Fibroblast of skin of scalp (primary cell): Measurements from ENCODE around the gene ZNF22.

ENCODE experiments used
- DNase-seq: peaks from one replicate; pipeline ENCODE4 v3.0.0-alpha.2; 2013

Gene ZNF22

DNA sequence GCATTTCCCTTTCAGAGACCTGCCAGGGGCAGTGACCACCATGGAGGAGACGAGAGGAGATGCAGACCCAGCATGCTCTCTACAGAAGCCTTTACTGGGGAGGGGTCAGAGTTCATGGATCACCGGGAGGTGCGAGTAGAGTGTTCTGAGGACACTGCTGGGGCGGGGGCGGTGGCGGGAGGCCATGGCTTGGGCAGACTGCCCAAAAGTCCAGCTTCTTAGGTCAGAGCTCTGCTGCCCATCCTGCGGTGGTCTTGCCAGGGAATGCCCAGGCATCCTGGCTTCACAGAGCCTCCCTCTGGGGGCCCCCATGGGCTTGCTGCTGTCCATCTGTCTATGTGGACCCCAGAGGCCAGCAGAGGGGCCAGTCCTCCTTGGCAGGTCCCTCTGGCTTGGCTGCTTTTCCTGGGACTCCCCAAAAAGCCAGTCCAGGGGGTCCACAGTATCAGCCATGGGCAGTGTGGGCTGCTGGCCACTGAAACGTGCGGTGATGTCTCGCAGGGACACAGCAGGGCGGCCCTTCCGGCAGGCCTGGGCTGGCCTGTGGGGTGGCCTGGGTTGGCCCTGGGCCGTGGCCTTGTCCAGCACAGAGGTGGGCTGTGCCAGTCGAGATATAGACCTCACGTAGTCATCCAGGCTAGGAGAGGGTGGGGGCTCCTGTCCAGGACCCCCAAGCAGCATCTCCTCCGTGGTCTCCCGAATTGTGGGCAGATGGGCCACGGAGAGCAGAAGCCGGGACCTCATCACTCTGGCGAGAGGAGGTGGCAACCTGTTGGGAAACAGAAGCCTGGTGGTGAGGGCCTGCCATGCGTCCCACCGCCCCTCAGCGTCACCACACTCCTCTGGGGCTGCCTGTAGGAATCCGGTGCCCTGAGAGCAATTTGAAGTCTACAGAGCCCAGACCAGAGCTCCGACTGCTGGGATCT is 23.2 kb upstream of the ZNF22 start:
- no peak for DNase-seq

DNA sequence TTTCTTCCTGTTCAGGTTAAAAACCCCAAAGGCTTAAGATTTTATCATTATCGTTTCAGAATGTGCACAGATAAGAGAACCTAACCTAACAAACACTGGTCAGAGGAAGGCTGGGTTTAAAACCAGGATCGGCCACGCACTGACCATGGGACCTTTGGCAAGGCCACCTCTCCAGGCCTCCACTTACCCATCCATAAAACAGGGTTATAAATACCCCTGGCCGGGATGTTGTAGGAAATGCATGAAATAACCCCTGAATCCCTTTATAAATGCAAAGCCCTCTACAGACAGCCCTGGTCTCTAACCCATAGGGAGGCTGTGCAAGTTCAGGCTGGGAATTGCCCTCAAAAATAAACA is 22.5 kb upstream of the ZNF22 start:
- DNase-seq, result no peak

- DNase-seq, result peak; percentile 93
These were observed 22.0 kb upstream of the ZNF22 start, which contains the start of gene DEPP1 for GRCh38 chr10:44978570-44979280. DEPP1 (minus strand) TSS chr10:44978809; CDS start chr10:44978030, 779 bp downstream.

DNA sequence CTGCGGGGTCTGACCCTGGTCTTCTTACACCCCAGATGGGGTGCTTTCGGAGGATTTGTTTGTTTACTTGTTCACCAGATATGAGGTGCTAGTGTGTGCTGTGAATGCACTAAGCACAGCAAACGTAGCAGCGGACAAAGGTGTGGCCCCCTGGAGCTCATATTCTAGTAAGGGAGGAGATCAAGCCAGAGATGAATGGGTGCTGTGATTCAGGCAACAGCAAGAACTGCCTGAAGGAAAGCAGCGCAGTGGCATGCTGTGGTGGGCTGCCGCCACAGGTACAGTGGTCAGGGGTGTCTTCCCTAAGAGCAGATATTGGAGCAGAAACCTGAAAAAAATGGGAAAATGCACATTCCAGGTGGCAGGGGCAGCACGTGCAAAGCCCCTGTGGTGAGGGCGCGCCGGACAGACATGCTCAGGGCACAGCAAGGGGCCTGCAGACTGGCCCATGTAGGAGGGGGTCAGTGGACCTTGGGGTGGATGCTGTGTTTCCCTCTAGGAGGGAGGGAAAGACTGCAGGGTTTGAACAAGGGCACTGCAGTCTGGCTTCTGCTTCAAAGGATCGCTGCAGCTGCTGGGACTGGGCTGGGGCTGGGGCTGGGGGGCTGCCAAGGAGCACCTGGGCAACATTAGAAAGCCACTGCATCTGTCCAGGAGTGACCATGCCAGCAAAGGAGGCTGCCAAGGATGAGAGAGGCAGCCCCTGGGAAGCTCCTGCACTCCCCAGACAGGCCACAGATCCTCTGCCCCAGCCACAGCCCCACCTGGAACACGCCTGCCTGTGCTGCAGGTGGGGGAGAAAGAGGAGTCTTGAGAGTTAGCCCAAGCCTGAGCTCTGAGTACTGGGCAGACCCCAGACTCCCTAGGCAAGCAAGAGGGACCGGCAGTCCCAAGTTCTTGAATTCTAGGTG is 21.2 kb upstream of the ZNF22 start:
- DNase-seq, result no peak

DNA sequence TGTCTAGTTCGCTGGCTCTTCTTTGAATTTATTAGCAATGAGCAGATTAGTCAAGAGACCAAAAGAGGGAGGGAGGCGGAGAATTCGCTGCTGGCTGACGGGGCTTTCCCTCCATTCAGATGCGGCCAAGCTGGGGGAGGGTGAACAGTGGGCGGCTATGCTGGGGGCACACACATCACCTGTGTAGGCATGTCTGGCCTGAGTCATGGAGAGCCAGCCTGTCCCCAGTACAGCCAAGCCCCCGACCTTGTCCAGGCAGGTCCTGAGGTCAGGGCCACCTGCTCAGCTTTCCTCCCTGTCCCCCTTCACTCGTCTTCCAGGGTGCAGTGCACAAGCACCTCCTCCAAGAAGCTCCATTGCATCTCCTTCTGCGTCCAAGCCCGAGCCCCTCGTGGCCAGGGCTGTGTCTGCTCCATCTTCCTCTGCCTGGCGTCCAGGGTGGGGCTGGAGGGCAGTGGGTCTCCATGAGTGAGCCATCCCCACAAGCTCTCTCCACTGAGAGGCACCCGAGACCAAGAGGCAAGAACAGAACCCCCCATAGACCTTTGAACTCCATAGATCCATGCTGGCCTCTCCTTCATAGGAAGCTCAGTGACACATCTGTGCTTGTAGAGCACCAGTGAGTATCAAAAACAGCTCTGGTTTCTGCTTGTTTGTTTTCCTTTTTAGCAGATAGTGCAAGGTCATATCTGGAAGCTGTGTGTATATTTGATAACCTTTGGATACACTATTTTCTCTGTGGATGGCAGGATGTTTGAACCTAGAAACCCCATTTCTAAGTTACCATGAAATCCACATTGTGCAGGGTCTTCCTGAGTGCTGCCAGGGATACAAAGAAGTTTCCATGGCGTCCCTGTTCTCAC is 20.2 kb upstream of the ZNF22 start:
- DNase-seq, result no peak

- DNase-seq, result peak; percentile 85
These were observed 19.3 kb upstream of the ZNF22 start for GRCh38 chr10:44981172-44982113.

GRCh38 chr10:44982114-44982460 is 18.6 kb upstream of the ZNF22 start:
- DNase-seq, result no peak

DNA sequence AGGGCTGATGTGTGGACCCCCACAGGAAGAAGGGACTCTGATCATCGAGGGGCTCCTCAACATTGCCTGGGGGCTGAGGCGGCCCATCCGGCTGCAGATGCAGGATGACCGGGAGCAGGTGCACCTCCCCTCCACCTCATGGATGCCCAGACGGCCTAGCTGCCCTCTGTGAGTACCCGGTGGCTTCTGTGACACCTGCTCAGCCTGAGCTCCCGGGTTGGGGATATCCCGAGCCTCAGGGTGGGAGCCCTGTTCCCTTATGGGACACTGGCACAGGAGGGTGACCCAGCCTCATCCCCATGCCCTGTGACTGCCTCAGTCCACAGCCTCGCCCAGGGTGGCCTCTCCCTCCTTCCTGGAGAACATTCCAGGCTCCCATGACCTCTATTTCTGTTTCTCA is 18.2 kb upstream of the ZNF22 start:
- no peak for DNase-seq

DNA sequence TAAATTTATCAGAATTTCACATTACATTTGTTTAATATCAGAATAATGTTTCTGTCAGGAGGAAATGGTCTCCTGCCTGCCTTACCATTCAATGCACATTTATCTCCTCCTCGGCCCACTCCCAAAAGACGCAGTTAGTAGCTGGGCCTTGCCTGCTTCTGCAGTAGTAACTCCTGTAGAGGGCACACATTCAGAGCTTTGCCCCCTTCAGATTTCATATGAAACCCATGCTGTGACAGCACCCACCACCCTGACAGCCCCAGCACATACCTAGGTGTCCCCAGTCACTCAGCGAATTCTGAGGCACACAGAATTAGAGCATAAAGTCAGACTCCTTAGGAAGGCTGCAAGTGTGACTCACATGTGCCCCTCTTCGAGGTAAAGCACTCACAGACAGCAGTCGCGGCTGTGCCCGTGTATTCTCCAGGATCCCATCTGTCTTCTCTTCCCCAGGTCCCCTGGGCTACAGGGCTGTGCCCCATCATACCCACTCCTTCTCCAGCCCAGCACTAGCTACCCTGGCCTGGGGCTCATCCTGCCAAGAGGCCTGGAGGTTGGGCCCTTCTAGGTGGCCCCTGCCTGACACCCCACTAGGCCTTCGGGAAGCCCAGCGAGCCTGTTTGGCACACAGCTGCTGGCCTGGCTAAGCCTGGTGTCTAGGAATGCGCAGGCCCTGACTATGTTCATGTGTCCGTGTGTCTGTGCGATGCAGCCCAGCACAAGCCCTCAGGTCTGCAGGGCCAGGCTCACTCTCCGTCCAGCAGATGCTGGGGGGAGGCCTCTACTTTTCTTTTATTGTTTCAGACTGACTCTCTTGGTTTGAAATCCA is 17.4 kb upstream of the ZNF22 start:
- DNase-seq, result no peak

GRCh38 chr10:44983895-44984278 is 16.8 kb upstream of the ZNF22 start:
- DNase-seq, result no peak

DNA sequence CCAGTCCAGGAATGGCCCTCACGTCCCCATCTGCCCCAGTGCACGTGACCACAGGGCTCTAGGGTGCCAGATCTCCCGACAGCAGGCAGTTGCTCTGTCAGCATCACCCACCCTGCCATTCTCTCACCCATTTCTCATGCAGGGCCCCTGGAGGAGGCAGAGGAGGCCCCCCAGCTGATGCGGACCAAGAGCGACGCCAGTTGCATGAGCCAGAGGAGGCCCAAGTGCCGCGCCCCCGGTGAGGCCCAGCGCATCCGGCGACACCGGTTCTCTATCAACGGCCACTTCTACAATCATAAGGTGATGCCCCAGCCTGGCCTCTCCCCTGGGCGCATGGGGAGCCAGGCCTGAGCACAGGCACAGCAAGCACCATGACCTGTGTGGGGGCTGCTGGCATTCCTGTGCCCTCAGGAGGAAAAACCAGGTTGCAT is 16.0 kb upstream of the ZNF22 start:
- no peak for DNase-seq

- peak; percentile 19 for DNase-seq
These were observed 15.5 kb upstream of the ZNF22 start for GRCh38 chr10:44985175-44985681.

DNA sequence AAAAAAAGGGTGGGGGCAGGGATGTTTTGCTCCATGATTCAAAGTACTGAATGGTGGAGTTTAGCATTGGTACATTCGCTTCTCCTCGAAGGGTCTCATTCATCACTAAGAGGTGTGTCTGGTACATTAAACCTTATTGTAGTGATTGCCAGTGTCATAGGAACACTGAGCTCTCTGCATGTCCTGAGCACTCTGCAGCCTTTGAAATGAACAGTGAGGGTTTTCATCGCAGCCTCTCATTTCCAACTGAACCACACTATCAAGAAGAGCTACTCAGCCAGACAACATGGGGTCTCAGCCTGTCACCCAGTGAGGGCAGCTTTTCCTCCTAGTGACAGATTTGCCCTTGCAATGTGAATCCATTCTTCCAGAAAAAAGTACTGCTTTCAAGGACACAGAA is 14.5 kb upstream of the ZNF22 start:
- no peak for DNase-seq

- no peak for DNase-seq
These were observed 14.1 kb upstream of the ZNF22 start for GRCh38 chr10:44986670-44987069.

- DNase-seq, result no peak
These were observed 11.7 kb upstream of the ZNF22 start for GRCh38 chr10:44988957-44989585.

GRCh38 chr10:44989597-44990301 is 11.0 kb upstream of the ZNF22 start:
- no peak for DNase-seq

GRCh38 chr10:44990302-44990655 is 10.4 kb upstream of the ZNF22 start:
- peak; percentile 36 for DNase-seq

GRCh38 chr10:44990965-44991364 is 9.8 kb upstream of the ZNF22 start:
- no peak for DNase-seq
